NOMO-1 treated with DMSO at 0.1 percent for 48 hours (cell line): ENCODE results near the gene PRR23E.

ENCODE experiments used
- DNase-seq: peaks from one replicate; lab custom pipeline; 2025; ENCODE audit not compliant: unreplicated experiment; lab: John Stamatoyannopoulos, UW

PRR23E gene

GRCh38 chr3:127192576-127193232 is at the start of gene PRR23E:
Gene PRR23E (plus strand): TSS chr3:127193131. CDS start chr3:127196686, 3,555 bp downstream.
- no peak for DNase-seq

GRCh38 chr3:127143172-127143571 is 49.8 kb upstream of the PRR23E start:
- DNase-seq, result no peak

GRCh38 chr3:127144631-127145030 is 48.3 kb upstream of the PRR23E start:
- DNase-seq, result no peak

- DNase-seq, result no peak
Observed at GRCh38 chr3:127145266-127145665, 47.7 kb upstream of the PRR23E start.

GRCh38 chr3:127147291-127147885 is 45.5 kb upstream of the PRR23E start:
- no peak for DNase-seq

GRCh38 chr3:127149621-127150310 is 43.2 kb upstream of the PRR23E start:
- no peak for DNase-seq

- no peak for DNase-seq
Observed at GRCh38 chr3:127150513-127151250, 42.2 kb upstream of the PRR23E start.

- DNase-seq, result no peak
Observed at GRCh38 chr3:127151251-127151564, 41.7 kb upstream of the PRR23E start.

- DNase-seq, result no peak
Observed at GRCh38 chr3:127151992-127152650, 40.8 kb upstream of the PRR23E start.

- DNase-seq, result no peak
Observed at GRCh38 chr3:127152684-127153505, 40.0 kb upstream of the PRR23E start.

GRCh38 chr3:127153506-127153815 is 39.5 kb upstream of the PRR23E start:
- no peak for DNase-seq

GRCh38 chr3:127156338-127157050 is 36.4 kb upstream of the PRR23E start:
- no peak for DNase-seq

GRCh38 chr3:127157171-127157828 is 35.6 kb upstream of the PRR23E start:
- no peak for DNase-seq

- no peak for DNase-seq
Observed at GRCh38 chr3:127158614-127159229, 34.2 kb upstream of the PRR23E start.

- DNase-seq, result no peak
Observed at GRCh38 chr3:127159543-127159942, 33.4 kb upstream of the PRR23E start.

GRCh38 chr3:127161236-127161635 is 31.7 kb upstream of the PRR23E start:
- DNase-seq, result no peak

GRCh38 chr3:127161973-127162579 is 30.9 kb upstream of the PRR23E start:
- no peak for DNase-seq

GRCh38 chr3:127162947-127163645 is 29.8 kb upstream of the PRR23E start:
- no peak for DNase-seq
